ENCODE measurements around the gene NKX6-1.
A peak's percentile ranks its signal among the peaks of the same experiment; 100 is the strongest.

Gene NKX6-1

DNA sequence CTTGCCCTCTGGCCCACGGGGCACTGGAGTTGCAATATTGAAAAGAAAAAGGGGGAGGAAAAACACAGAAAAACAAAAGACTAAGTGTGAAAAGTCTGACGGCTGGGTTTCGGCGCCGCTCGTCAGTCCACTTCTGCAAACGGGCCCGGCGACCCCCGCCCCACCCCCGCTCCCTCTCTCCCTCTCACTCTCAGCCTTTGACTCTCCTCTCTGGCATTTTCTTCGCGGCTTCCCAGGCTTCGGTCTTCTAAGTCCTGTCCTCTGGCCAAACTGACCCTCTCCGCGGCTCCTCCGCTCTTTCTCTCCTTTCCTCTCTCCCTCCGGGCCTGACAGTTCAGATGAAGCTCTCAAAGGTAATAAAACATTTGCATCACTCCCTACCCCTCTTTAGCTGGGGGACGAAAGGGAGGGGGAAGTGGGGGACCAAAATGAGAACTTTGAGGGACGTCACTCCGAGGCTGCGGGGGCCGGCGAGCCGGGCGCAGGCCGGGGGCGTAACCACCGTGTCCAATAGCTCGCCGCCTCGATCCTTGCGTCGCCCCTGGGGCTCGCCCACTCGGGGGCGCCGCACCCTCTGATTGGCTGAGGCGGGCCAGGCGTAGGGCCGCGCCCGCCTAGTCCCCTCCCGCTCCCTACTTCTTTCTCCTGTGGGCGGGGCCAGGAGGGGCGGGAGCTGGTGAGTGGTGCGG, at the start of gene NKX6-1:
Gene NKX6-1, minus strand, starts transcription at position 358 of the 689 bp plus-strand sequence. CDS start 1,064 bp downstream, outside the sequence.
- DNase-seq = peak; percentile 72 to 94

DNA sequence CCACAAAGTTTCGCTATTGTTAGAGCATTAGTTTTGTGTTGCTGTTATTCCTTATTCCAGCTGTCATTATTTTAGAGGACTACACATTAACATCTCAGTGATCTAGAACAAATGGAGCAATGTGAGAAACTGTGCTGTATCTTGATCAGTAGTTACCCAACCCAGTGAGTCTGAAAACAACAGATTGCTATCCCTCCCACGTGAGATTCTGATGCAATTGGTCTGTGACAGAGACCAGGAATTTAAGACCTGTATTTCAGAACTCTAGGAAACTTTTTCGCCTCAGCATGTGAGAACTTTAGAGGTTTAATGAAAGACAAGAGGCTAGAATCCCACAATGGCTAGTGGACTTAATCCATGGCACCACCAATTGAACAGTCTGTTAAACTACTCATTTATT, 48.1 kb upstream of the NKX6-1 start:
- DNase-seq = no peak

DNA sequence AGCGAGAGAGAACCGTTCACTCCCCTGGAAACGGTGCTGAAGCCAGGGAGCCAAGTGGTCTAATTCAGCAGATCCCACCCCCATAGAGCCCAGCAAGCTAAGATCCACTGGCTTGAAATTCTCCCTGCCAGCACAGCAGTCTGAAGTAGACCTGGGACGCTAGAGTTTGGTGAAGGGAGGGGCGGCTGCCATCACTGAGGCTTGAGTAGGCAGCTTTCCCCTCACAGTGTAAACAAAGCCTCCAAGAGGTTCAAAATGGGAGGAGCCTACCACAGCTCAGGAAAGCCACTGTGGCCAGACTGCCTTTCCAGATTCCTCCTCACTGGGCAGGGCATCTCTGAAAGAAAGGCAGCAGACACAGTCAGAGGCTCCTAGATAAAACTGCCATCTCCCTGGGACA, 46.0 kb upstream of the NKX6-1 start:
- no peak for DNase-seq

DNA sequence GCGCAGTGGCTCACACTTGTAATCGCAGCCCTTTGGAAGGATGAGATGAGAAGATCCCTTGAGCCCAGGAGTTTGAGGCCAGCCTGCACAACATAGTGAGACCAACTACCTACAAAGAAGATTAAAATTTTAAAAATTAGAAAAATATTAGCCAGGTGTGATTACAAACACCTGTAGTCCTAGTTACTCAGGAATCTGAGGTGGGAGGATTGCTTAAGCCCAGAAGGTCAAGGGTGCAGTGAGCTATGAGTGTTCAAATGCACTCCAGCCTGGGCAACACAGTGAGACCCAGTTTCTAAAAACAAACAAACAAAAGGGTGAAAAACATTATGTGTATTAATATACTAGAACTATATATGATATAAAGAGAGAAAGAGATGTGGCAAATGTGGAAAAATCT, 36.8 kb upstream of the NKX6-1 start:
- DNase-seq = no peak

DNA sequence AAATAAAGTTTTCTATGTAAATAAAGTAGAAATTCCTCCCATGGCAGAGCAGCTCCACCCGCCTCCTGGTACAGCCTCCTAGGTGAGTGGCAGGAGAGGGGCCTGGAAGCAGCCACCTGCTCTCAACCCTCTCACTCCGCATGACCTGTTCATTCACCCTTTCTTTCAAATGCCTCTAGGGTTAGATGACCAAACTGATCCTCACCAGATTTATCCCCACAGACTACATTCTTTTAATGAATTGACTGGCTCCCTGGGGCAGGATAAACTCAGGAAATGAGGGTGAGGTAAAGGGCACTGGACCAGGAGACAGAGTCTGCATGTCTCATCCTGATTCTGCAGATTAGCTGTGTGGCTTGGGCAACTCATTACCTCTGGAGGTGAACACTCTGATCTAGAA, 32.6 kb upstream of the NKX6-1 start:
- DNase-seq = no peak

DNA sequence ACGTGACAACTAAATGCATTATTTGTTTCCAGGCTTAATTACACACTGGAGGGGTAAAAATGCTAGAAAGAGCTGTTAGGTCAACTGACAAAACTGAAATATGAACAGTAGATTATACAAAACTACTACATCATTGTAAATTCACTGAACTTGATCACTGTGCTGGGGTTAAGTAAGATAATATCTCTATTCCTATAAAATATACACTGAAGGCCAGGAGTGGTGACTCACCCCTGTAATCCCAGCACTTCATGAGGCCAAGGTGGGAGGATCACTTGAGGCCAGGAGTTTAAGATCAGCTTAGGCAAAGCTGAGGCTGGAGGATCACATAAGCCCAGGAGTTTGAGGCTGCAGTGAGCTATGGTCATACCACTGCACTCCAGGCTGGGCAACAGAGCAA, 31.8 kb upstream of the NKX6-1 start:
- no peak for DNase-seq

DNA sequence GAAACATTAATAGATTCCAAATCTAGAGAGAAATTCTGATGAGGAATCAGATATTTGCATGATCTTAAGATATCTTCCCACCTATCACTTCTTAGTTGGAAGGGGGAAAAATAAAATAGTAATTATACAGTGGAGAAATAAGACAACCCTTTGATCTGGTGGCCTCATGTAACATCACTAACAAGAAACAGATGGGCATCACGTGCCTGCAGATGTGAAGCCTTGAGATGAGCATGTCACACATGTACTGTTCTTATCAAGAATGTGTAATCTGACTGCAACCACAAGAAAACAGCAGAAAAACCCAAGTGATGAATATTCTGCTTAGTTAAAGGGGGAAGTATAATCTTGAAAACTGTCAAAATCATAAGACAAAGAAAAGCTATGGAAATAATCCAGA, 31.4 kb upstream of the NKX6-1 start:
- no peak for DNase-seq

DNA sequence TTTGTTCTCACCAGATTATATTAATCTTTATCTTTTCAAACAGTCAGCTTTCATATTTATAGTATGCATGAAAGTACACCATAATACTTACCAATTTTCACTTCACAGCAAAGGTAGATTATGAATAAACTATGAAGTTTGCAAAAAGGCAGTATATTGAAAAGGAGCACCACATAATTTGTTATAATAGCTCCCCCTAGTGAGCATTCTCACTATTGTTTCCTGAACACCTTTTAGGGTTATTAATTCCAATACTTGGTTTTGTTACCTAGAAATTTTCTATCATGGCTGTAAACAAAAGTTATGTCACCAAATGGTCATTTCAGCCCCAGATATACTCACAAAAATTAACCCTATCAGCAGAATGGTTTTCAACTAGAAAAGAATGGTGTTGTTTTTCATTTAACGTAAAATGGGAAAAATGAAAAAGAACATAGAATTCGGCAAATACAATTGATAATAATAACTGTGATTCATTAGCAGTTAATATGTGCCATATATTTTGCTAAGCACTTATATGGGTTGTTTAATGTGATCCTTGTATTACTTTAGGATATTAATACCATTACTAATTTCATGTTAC, 30.2 kb upstream of the NKX6-1 start:
- peak in 1 of 2 experiments; percentile 4 for DNase-seq

DNA sequence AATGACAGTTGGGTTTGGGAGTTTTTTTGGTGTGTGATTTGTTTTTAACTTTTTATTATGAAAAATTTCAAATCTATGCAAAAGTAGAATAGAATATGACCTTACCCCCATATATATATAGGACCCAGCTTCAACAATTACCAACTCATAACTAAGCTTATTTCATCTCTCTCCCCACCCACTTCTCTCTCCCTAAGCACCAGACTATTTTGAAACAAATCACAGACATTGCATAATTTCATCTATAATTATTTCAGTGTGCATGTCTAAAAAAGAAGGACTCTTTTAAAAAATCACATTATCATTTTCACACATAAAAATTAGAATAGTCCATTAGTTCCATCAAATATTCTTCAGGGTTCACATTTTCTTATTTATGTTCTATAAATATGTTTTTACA, 28.3 kb upstream of the NKX6-1 start:
- DNase-seq = no peak

DNA sequence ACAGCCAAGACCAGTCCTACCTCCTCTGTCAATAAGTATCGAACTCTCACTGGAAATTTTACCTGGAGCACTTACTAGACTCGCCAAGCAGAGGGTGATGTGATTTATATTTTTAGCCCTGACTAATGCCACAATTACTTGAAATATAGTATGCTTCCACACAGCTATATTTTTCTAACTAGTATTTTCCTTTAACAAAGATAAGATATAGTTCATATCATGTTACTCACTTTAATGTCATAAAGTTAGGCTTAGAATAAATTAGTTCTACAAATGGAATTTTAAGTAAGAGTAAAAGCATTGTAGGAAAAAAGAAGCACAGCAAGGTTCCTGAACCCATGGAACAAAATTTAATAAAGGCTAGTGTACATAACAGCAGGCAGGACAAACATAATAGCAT, 16.0 kb upstream of the NKX6-1 start:
- no peak for DNase-seq

DNA sequence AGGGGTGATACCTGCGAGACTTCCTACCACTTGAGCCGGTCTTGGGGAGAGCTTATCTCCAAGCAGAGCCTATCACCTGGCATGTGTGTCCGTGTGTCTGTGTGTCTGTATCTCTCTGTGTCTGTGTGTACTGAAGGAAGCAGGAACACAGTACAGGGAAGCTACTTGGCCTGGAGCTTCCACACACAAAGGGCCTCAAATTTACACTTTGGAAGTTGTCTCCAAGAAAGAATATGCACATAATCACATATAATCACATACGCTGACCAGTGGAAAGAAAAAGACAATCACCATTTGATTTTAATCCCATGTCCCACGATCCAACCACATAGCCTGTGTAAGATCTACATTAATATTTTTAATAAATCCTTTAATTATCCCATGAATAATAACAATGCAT, 13.2 kb upstream of the NKX6-1 start:
- no peak for DNase-seq

DNA sequence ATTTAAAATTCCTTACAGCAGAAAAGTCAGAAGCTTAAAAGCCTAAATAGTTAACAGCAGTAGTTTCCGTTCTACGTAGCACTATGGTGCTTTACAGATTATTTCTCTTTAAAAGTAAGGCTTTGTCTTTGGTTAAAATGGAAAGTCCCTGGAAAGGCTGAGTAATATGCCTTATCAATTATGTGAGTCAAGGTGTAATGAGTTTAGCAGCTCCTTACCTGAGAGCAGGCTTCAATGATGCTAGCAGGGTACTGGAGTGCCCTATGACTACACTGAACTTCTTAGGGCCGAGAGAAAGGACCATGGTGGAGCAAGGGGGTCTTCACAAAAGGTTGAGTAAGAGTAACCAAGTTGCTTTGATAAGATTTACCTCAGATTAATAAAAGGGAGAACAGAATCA, 12.6 kb upstream of the NKX6-1 start:
- DNase-seq = no peak

DNA sequence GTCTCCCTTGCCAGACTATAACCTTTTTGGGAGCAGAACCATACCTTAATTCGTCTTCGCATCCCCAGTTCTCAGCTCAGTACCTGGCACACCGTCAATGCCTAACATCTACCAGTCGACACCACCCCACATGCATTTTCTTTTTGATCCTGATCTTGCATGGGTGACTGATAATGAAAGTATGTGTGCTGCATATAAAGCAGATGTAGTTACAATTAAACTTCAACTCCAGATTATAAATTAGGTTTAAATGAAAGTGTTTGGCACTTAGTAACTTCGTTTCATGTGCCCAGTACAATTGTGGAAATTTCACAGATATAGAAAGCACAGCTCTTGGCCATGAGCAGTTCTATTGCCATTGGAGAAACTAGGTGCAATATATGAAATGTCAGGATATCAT, 8.8 kb upstream of the NKX6-1 start:
- DNase-seq = no peak

DNA sequence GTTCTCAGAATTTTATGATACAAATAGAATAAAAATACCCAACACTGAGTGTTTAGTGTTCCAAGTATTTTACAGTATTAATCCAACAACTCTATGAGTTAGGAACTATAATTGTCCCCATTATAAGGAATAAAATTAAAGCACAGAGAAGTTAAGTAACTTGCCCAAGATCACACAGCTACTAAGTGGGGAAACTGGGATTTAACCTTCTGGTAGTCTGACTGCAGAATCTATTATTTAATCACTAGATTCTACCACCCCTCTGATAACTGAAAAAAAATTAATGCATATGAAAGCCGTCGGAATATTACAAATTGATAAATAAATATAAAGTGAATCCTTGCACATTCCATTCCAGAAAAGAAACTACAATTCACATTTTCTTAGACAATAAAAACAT, 5.7 kb upstream of the NKX6-1 start:
- no peak for DNase-seq

DNA sequence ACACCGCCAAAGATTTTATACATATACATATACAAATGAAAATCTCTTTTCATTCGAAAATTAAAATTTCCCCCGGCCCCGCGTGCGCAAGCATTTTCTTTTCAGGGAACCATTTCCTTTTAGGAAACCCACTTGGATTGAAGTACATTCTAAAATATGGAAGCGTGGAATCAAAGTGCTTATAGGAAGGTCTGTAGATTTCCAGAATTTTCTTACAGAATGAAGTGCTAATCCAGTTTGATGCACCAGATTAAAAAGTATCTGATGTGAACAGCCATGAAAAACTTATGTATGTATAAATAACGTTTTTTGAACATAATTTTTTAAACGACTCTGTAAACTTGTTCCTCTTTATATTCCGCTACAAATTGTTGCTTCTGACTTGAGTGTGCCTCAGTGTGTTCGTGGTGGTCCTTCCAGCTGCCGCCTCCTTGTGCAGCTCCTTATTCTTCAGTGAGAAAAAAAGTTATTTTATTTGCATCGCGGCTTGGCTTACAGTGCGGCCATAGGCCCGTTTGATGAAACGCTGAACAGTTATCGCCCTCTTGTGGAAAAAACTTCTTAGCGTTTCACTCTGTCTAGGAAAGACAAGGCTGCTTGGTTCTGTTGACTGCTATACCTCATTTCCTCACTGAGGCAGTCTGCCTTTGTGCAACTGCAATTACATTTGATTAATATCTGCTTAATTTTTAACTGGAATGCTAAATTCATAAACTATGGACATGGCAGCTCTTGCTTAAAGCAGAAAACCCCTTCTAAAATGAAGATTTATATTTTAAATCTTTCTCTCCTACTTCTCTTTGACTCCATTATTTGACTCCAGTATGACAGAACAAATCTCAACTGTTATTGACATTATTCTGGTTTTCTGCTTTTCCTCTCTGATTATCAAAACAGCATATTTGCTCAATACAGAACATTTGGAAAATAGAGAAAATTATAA, 4.7 kb upstream of the NKX6-1 start:
- peak in 1 of 2 experiments; percentile 23 for DNase-seq

DNA sequence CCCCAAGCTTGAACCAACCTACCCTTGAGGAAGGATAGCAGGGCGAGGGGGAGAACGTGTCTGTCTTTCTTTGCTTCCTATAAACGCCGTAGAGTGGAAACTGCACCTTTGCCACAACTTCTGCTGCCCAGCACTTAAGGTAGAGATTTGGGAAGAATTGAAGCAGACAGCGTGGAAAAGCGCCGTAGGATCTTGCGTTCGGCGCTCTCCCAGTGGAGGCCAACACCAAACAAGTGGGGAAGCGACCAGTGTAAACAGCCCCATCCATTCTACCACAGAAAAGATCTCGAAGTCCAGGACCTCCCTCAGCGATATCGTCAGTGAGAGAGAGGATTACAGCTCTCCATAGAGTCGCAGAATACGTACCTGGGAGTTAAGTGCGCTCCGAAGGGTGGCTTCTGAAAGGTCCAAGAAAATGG, 3.9 kb upstream of the NKX6-1 start:
- no peak for DNase-seq

DNA sequence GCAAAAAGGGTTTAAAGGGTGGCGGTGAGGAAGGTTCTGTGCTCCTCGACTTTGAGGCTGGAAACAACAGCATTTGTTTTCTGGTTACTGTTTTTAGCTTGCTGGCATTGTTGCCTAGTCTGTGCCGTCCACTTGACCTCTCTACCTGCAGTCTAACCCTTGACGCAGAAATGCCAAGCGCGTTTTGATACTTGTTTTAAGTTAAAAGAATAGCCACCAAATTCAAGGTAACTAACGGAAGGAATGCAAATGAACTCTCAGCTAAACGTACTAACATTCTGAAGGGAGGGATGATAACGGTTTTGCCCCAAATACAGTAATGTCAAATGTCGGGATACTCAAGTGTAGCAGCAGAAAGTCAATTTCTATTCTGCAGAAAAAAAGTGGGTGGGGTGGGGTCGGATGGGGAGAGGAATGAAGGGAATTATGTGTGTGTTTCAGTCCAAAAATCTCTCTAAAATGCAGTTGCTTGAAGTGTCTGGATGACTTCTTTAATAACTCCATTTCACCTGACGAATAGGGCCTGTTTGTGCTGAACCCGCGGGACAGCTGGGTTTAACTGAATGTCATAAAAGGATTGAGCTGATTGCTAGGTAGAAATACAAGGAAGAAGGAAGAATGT, 3.4 kb upstream of the NKX6-1 start:
- DNase-seq = no peak

DNA sequence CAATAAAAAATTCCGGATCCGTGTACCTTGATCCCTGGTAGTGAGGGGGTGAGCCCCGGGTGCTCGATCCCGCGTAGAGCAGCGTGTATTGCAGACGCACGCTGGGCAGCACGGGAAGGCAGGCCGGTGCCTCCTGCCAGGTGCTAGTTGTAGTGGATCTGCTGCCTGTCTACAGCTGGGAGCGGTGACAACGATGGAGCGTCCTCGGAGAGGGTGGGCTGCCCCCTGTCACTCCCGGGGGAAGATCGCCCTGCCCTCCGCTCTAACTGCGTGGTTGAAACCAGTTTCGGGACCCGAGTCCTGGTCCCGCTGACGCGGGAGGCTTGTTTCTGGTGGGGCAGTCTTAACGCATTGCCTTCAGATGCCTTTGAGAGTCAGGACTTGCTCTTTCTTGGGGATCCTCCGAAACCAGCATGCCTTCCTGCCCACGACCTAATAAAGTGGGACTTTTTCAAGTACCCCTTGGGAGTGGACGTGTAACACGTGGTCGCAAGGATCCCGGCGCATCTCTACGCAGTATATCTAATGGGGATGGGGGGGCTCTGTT, 2.7 kb upstream of the NKX6-1 start:
- no peak for DNase-seq

DNA sequence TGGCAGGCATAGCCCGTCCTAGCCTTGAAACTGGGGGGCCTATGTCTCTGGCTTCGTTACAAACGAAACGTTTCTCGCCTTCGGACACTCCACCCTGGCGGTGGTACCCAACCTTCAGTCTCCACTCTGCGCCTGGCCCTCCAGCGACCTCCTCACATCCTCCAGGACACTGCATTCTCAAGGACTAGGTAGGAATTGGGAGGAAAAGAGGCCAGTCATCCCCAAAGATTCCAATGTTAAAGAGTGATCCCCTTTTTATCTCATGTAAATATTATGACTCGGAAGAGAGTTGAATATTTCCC, 2.1 kb upstream of the NKX6-1 start:
- no peak for DNase-seq

DNA sequence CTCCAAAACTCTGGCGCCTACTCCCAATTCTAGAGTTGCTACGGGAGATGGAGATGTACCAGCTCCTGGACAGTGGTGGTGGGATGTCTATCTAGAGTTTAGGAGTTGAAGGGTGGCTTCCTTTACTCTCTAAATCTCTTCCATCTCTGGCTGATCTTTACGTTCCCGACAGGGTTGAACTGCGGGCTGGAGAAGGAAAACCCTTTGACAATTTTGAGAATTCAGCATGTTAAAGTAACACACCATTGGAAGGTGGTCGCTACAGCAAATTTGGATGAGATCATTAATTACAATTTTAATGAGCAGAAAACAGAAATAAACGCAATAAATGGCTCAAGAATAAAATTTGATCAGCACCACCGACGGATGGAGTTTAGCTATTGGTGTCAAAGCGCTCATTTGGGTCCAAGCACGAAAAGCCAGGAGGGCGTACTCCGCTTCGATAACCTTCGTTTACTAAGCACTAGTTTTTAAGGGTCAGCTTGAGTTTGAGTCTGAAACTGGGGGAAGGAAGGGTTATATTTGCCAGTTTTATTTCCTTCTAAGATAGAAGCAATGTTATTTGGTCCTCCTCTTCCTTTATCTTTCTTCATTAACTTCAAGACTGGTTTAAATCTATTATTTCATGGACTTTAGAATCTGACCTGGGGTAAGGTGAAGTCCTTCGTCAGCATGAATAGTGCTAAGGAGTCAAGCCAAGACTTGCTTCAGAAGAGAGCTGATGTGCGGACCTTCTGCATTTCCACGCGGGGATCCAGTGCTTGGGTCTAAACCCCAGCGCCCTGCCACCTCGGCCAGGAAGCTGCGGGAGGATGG, 1.5 kb upstream of the NKX6-1 start:
- DNase-seq = no peak

DNA sequence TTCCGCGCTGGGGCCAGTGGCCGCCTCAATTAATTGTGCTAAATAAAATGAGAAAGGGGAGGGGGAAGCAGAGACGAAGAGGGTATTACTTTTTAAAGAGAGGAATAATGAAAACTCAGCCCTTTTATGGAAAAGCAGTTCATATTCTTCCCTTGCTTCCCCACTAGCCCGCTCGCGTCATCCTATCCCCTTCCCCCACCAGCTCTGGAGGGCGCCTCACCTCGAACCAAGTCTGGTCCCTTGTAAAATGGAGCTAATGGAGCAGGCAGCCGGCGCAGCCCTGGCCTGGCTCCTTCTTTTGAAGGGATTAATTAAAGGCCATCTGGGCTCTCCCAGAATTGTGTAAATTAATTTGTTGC, 511 bp upstream of the NKX6-1 start:
- no peak for DNase-seq

DNA sequence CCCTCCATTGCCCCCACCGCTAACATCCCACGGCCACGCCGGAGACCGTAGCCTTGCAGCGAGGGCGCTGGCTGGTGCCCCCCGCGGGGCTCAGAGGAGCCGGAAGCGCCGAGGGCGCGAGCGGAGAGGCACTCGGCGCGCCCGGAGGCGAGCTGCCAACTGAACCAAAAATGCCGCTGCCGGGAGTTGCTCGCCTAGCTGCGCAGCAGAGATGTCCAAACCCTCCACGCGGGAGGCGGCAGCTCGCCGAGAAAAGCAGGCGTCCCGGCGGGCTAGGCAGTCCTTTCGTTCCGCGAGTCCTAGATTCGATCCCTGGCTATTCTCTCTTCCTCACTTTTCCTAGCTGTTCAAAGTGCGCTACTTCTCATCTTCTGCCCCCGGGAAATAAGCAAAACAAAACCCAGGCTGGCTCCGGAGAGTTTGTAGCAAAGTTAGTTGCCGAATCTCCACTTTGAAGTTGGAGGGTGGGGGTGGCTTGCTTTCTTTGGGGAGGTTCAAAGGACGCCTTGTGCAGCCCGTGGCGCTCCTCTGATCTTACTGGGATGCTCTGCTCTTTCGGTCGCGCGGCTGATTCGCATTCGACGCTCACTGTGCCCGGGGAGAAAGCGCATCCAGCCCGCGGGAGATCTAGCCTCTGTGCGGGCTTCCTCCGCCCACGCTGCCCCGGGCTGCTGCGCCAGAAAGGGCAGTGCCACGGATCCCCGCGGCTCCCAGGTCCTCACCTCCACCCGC, 723 bp downstream of the NKX6-1 start:
- DNase-seq = peak in 1 of 2 experiments; percentile 6

All from NCI-H187 (cell line).